T47D (cell line): ENCODE results near the gene SV2B.

ENCODE experiments used
- DNase-seq, 2 experiments: peaks; one replicate each; pipeline versions ENCODE4 v3.0.0 to v3.0.0-alpha.2; 2011 to 2012; ENCODE audit warnings: low read depth in 1 of 2, low spot score in 1 of 2
- JUND ChIP-seq: IDR thresholded peaks from 2 replicates; pipeline ENCODE4 v1.6.1; 2012; ENCODE audit warnings: low read depth
- in situ Hi-C: cut with HindIII; loops from 2 replicates; pipeline ENCODE4 v1.10.0; 2016; ENCODE audit warnings: low sequenced_read_pairs, low pct_unique_long_range_greater_than_20kb

The SV2B gene

GRCh38 chr15:91307601-91308000 lies 207.5 kb downstream of the SV2B start:
- TF ChIP-seq JUND: no peak
- DNase-seq: no peak
- in situ Hi-C loops: no loop called here

- in situ Hi-C loops: no loop called here
- no peak for TF ChIP-seq JUND
- DNase-seq: no peak
Observed at GRCh38 chr15:91308199-91308598, 208.1 kb downstream of the SV2B start.

- DNase-seq: no peak
- in situ Hi-C loops: no loop called here
Observed at GRCh38 chr15:91308855-91309254, 208.8 kb downstream of the SV2B start.

GRCh38 chr15:91311986-91312385 lies 211.9 kb downstream of the SV2B start:
- in situ Hi-C loops: no loop called here
- DNase-seq: peak in 1 of 2 experiments; percentile 6
- no peak for TF ChIP-seq JUND

More at GRCh38 chr15:91308855-91309254, 208.8 kb downstream of the SV2B start:
- TF ChIP-seq JUND: no peak

DNA sequence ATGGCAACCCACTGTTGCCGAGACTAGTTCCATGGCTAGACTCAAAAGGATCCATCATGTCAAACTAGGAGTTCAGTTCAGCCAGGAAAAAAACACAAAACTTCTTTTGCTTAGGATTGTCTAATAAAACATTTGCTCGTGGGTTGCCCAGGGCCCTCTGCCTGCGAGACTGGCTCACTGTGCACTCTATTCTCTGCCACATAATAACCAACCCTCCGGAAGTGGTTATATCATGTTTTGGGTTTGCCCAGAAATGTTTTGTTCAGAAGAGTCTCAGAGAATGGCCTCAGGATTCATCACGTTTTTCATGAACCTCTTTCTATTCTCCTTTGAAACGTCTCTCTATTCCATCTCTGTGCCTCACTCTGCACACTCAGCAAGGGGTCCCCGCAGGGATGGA lies 216.1 kb downstream of the SV2B start:
- DNase-seq: no peak
- in situ Hi-C loops: no loop called here
- TF ChIP-seq JUND: no peak

- DNase-seq: no peak
- TF ChIP-seq JUND: no peak
- in situ Hi-C loops: no loop called here
Observed at GRCh38 chr15:91318516-91318915, 218.5 kb downstream of the SV2B start.

DNA sequence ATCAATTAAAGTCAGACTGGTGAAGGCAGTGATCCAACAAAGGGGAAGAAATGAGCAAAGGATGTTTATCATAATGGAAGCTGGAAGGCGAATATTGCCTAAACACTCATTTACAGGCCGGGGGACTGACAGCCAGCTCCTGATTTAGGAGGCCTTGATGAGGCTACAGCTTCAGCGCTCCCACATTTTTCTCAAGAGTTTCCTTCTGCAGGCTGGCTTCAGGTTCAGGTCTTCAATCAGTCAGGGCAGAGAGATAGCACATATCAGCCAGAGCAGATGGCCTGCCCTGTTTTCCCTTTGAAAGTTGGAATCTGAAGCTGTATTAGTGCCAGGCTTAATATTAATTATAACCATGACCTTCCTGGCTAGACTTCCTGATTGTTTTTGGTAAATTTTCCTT lies 218.9 kb downstream of the SV2B start:
- no peak for DNase-seq
- TF ChIP-seq JUND: no peak
- in situ Hi-C loops: no loop called here

GRCh38 chr15:91319371-91320059 lies 219.5 kb downstream of the SV2B start:
- in situ Hi-C loops: no loop called here
- DNase-seq: no peak
- no peak for TF ChIP-seq JUND

DNA sequence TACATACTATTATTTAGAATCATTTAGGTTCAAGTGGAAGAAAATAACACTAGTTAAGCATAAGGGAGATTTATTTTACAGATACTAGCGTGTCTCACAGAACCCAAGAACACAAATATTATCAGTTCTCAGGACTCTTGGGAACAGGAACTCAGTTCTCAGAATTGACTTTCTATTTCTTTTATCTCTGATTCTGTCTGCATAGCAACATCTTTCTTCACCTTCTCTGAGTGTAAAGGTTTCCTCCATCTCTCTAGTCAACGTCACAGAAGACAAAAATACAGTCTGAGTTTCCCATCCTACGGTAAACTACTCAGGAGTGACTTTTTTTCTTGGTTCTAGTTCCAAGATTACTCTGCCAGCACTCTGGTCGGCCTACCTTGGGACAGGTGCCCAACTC lies 220.0 kb downstream of the SV2B start:
- TF ChIP-seq JUND: no peak
- in situ Hi-C loops: no loop called here
- DNase-seq: no peak

DNA sequence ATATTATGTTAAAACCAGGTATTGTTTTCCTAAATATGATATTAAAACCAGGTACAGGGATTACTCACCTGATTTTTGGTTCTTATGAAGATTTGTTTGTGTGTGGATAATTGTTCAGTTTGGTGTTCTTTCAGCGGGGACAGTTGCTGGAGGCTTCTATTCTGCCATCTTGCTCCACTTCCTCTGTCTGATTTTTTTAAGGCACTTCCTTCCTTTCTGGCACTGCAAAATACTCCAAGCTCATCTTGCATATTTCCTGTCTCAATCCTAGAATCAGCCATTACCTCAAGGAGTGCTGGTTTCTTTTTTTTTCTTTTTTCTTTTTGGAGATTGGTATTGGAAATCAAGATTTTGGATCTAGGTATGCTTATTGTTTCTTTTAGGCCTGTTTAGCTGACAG lies 229.9 kb downstream of the SV2B start:
- DNase-seq: no peak
- TF ChIP-seq JUND: no peak
- in situ Hi-C loops: no loop called here

- DNase-seq: no peak
- no peak for TF ChIP-seq JUND
- in situ Hi-C loops: no loop called here
Observed at GRCh38 chr15:91331581-91331980, 231.5 kb downstream of the SV2B start.

DNA sequence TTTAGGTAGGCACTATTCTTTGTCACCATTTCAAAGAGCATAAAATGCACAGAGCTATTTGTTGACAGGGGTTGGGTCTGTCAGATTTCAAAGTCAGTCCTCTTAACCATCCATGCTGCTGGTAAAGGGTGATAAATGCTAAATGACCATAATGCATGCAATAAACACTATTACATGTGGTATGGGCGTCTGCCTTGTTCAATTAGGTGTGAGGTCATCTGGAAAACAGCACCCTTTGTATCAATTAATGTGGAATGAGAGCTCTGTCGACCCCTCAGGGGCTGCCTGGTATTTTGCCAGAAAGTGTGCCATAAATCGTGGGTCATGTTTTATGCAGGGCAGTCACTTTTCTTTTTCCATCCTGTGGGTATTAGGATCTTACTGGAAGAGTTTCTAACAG lies 235.6 kb downstream of the SV2B start:
- no peak for DNase-seq
- TF ChIP-seq JUND: no peak
- in situ Hi-C loops: no loop called here

DNA sequence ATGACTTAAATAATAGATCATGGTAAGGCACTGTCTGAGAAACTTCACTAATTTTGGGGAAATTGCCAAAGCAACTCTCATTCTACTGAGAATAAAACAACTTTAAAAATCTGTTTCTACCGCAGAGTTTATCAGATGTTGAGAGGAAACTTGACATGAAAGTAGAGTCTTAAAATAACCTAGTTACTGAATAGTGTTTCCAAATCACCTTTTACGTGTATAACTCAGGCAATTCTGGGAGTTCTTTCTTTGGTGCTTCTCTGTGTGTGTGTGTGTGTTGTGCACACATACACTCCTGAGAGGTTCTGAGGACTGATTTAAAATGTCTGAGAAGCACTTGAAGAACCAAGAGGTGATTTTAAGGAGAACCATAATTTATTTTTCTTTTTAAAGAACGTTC lies 236.6 kb downstream of the SV2B start:
- DNase-seq: no peak
- in situ Hi-C loops: no loop called here
- TF ChIP-seq JUND: no peak

DNA sequence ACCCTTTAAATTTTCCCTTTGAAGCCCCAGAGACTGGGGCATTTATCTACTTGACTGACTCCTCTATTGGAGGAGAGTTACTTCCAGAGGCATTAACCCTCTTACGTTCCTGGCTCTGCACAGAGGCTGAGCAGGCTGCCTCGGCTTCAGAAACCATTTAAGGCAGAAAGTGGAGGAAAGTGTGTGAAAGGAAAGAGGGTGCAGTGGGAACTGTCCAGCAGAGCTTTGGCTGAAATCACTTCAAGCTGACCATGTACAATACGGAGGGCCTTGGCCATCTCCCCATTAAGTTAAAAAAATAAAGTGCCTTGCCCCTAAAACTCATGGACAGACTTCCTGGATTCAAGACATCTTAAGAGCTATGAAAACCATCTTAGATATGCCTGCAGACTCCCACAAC lies 238.7 kb downstream of the SV2B start:
- TF ChIP-seq JUND: no peak
- in situ Hi-C loops: no loop called here
- DNase-seq: peak in 1 of 2 experiments; percentile 69
